VCaP (cell line): ENCODE measurements around the gene SPTY2D1.
A peak's percentile ranks its signal among the peaks of the same experiment; 100 is the strongest.
"Not testable (repeated sequence)": the region's sequence is repeated elsewhere in the genome, so short reads cannot be mapped to it uniquely, and the experiment has no call there.

ENCODE experiments used
- H3K27ac ChIP-seq: fragments of 450-650 bp; 2 replicates; pipeline ENCODE4 v1.5.1; 2017
- TF ChIP-seq, protein P1 (sequence below): fragments of 450-650 bp; conservative IDR thresholded peaks from 2 replicates; pipeline ENCODE4 v1.5.1; 2017; ENCODE audit warnings: mild to moderate bottlenecking, moderate library complexity

The SPTY2D1 gene

GRCh38 chr11:18669219-18669596 is 35.1 kb upstream of the SPTY2D1 start:
- H3K27ac ChIP-seq, result peak overlapping the region; percentile 72
- TF ChIP-seq, protein P1, sequence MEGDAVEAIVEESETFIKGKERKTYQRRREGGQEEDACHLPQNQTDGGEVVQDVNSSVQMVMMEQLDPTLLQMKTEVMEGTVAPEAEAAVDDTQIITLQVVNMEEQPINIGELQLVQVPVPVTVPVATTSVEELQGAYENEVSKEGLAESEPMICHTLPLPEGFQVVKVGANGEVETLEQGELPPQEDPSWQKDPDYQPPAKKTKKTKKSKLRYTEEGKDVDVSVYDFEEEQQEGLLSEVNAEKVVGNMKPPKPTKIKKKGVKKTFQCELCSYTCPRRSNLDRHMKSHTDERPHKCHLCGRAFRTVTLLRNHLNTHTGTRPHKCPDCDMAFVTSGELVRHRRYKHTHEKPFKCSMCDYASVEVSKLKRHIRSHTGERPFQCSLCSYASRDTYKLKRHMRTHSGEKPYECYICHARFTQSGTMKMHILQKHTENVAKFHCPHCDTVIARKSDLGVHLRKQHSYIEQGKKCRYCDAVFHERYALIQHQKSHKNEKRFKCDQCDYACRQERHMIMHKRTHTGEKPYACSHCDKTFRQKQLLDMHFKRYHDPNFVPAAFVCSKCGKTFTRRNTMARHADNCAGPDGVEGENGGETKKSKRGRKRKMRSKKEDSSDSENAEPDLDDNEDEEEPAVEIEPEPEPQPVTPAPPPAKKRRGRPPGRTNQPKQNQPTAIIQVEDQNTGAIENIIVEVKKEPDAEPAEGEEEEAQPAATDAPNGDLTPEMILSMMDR, result no peak

DNA sequence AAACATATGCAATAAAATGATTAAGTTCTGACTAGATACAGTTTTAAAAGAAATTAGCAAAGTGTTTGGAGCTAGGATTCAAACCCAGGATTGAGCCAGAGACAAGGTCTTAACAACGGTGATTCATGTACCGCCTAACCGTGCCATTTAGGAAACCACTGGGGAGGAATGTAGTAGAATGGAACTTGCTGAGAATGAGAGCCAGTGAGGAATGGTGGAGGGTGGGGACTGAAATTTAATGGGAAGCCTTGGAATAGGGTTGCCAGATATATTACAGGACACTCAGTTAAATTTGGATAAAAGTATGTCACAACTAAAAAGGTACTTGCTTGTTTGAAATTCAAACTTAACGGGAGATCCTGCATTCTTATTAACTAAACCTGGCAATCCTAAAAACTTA is 34.0 kb upstream of the SPTY2D1 start:
- TF ChIP-seq, protein P1, result no peak

DNA sequence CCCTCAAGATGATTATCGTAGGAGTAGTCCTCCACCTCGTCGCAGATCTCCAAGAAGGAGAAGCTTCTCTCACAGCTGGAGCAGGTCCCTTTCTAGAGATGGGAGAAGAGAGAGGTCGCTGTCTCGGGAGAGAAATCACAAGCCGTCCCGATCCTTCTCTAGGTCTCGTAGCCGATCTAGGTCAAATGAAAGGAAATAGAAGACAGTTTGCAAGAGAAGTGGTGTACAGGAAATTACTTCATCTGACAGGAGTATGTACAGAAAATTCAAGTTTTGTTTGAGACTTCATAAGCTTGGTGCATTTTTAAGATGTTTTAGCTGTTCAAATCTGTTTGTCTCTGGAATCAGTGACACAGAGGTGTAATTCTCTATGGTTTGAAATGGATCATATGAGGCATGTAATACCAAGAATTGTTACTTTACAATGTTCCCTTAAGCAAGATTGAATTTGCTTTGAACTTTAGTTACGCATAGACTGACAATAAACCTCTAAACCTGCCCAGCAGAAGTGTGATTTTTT is 31.3 kb upstream of the SPTY2D1 start:
- H3K27ac ChIP-seq, result not testable (repeated sequence)

More for the DNA sequence above, 34.0 kb upstream of the SPTY2D1 start:
- peak overlapping the region; percentile 72; the same call in 1 of the 2 replicates for H3K27ac ChIP-seq

- H3K27ac ChIP-seq, result no peak overlapping the region
- TF ChIP-seq, protein P1, result no peak
Observed at GRCh38 chr11:18657673-18658072, 23.5 kb upstream of the SPTY2D1 start.

DNA sequence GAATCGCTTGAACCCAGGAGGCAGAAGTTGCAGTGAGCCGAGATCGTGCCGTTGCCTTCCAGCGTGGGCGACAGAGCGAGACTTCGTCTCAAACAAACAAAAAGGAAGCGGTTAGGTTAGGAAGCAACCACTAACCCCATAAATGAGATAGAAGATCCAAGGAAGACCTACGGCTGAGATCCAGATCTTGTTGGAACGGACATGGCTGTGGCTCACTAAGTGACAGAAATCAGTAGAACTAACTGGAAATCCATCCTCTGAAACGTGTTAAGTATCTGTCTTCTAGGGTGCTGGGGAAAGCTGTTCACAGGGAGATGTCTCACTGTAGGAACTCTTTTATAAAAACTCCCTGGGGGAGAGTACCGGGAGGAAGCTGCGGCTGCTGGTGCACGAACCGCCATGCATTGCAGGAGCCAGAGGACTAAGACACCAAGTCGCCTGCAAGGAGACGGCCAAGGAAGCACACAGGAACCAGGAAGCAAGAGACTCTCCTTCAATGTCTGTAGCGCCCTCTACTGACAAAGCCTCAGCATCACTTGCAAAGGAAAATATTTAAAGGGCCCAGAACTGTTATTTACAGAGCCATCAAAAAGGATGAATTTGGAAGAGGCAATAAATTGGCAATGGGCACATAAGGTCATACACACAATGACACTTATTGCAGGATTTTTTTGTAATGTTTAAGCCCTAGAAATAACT is 16.9 kb upstream of the SPTY2D1 start:
- peak overlapping the region; percentile 22; the same call in 1 of the 2 replicates for H3K27ac ChIP-seq
- TF ChIP-seq, protein P1, result peak; percentile 81

DNA sequence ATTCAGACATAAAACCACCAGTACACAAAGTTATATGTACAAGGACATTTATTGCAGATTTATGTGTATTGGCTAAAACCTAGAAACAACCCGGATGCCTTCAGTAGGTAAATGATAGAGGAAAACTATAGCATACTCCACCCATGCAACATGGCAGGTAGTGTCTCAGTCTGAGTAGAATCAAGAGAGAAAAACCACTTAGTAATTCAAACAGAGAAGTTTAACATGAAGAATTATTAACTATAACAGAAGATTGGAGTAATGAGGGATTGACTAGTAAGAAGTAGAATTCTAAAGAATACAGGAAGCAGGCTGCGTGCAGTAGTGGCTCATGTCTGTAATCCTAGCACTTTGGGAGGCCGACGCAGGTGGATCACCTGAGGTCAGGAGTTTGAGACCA is 16.2 kb upstream of the SPTY2D1 start:
- TF ChIP-seq, protein P1, result no peak
- H3K27ac ChIP-seq, result peak overlapping the region; percentile 22

DNA sequence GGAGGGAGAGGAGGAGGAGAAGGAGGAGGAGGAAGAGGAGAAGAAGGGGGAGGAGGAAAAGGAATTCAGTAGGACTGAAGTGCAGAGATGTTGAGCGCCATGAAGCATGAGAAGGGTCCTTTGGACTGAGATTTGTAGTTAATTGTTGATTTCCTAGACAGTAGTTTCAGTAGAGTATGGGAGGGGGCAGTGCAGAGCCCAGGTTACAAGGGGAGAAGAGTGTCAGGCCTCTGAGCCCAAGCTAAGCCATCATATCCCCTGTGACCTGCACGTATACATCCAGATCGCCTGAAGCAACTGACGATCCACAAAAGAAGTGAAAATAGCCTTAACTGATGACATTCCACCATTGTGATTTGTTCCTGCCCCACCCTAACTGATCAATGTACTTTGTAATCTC is 8.9 kb upstream of the SPTY2D1 start:
- H3K27ac ChIP-seq, result not testable (repeated sequence)

DNA sequence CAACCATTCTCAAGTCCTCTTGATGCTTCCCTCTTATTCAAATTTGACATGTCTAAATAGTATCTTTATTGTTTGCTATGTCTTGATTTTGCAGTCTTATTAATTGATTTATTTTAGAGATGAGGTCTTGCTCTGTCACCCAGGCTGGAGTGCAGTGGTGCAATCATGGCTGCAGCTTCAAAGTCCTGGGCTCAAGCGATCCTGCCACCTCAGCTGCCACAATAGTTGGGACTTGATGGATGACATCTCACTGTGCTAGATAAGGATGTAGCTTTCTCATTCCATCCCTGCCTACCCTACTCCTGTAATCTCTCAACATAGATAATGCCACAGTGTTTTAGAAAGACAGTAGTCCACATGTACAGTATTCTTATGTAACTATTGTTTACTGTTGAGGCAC is 7.5 kb upstream of the SPTY2D1 start:
- TF ChIP-seq, protein P1, result no peak
- H3K27ac ChIP-seq, result no peak overlapping the region
